Astrocyte (in vitro differentiated cells and primary cell): ENCODE results near the gene HMG20B. TPM values are rescaled to one million over a fixed set of nuclear protein-coding genes. Genes with fewer than 3 reads are reported as not detected.
A peak's percentile ranks its signal among the peaks of the same experiment; 100 is the strongest.

Source experiments
- DNase-seq: peaks from one replicate; pipeline ENCODE4 v3.0.0-alpha.2; 2010; ENCODE audit warnings: low read depth
- FAIRE-seq: peaks from 2 replicates; lab custom pipeline; 2011; peaks lifted over from hg19 to GRCh38; lab: Jason Lieb, UNC
- H2AFZ ChIP-seq: 2 replicates; pipeline ENCODE4 v1.6.0; 2012; ENCODE audit warnings: low read depth, low read length, inconsistent platforms
- H3K27ac ChIP-seq: 2 replicates; pipeline ENCODE4 v1.5.1; 2011; ENCODE audit warnings: low read depth, low read length, inconsistent platforms
- H3K27me3 ChIP-seq: 2 replicates; pipeline ENCODE4 v1.6.0; 2011; ENCODE audit warnings: low read length, inconsistent platforms; ENCODE audit not compliant: insufficient read depth
- H3K36me3 ChIP-seq: 2 replicates; pipeline ENCODE4 v1.5.1; 2011; ENCODE audit warnings: low read length, inconsistent platforms; ENCODE audit not compliant: insufficient read depth
- H3K4me1 ChIP-seq: 2 replicates; pipeline ENCODE4 v1.5.1; 2011; ENCODE audit warnings: low read length, inconsistent platforms; ENCODE audit not compliant: insufficient read depth
- H3K4me2 ChIP-seq: 2 replicates; pipeline ENCODE4 v1.6.0; 2012; ENCODE audit warnings: low read length, inconsistent platforms
- H3K4me3 ChIP-seq: 2 replicates; pipeline ENCODE4 v1.5.1; 2011; ENCODE audit warnings: low read depth, mild to moderate bottlenecking, low read length, inconsistent platforms; ENCODE audit not compliant: insufficient read depth
- H3K79me2 ChIP-seq: 2 replicates; pipeline ENCODE4 v1.6.0; 2012; ENCODE audit warnings: mild to moderate bottlenecking, low read length, inconsistent platforms; ENCODE audit not compliant: insufficient read depth
- H3K9ac ChIP-seq: 2 replicates; pipeline ENCODE4 v1.6.0; 2012; ENCODE audit warnings: mild to moderate bottlenecking, low read length, inconsistent platforms
- H3K9me3 ChIP-seq: 2 replicates; pipeline ENCODE4 v1.5.1; 2012; ENCODE audit warnings: low read depth, mild to moderate bottlenecking, low read length, inconsistent platforms; ENCODE audit not compliant: insufficient read depth
- H4K20me1 ChIP-seq: 2 replicates; pipeline ENCODE4 v1.6.0; 2012; ENCODE audit warnings: low read length, inconsistent platforms; ENCODE audit not compliant: insufficient read depth
- H3K27ac Mint-ChIP-seq: one replicate; pipeline ENCODE4 v1.8.0; 2021; ENCODE audit warnings: mild to moderate bottlenecking, mixed read lengths; ENCODE audit not compliant: unreplicated experiment
- H3K27me3 Mint-ChIP-seq: one replicate; pipeline ENCODE4 v1.8.0; 2021; ENCODE audit warnings: low read depth, mixed read lengths; ENCODE audit not compliant: unreplicated experiment
- H3K36me3 Mint-ChIP-seq: one replicate; pipeline ENCODE4 v1.8.0; 2021; ENCODE audit warnings: low read depth, mixed read lengths; ENCODE audit not compliant: unreplicated experiment
- H3K4me1 Mint-ChIP-seq: one replicate; pipeline ENCODE4 v1.8.0; 2021; ENCODE audit warnings: low read depth, mixed read lengths; ENCODE audit not compliant: unreplicated experiment
- H3K4me3 Mint-ChIP-seq: one replicate; pipeline ENCODE4 v1.8.0; 2021; ENCODE audit warnings: mild to moderate bottlenecking, moderate library complexity, mixed read lengths; ENCODE audit not compliant: unreplicated experiment
- H3K9me3 Mint-ChIP-seq: one replicate; pipeline ENCODE4 v1.8.0; 2021; ENCODE audit warnings: mild to moderate bottlenecking, mixed read lengths; ENCODE audit not compliant: unreplicated experiment
- EZH2 ChIP-seq: IDR thresholded peaks from 2 replicates; pipeline ENCODE4 v1.6.1; 2012; ENCODE audit warnings: mild to moderate bottlenecking, low read length, inconsistent platforms; ENCODE audit not compliant: insufficient read depth
- total RNA-seq: library from RNA; stranded (reverse); gene quantifications from 2 replicates; pipeline ENCODE4 v1.2.1, GENCODE V29; 2021
- TF ChIP-seq, protein P1 (sequence below): IDR thresholded peaks from 2 replicates; pipeline ENCODE4 v1.5.1; 2011; ENCODE audit warnings: low read depth, mild to moderate bottlenecking, inconsistent platforms, low read length, moderate library complexity; ENCODE audit not compliant: insufficient read depth

The HMG20B gene
- total RNA-seq, 1 donor from 2014 or later: 55.9 TPM

DNA sequence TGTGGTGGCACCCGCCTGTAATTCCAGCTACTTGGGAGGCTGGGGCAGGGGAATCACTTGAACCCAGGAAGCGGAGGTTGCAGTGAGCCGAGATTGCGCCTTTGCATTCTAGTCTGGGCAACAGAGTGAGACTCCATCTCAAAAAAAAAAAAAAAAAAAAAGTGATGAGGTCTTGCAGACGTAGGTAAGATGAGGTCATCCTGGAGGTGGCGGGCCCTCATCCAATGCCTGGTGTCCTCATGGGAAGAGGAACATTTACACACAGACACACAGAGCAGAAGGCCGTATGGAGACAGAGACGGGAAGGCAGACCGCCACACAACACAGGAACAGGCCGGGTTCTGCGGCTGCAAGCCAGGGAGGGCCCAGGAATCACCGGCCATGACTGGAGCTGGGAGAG lies 49.5 kb downstream of the HMG20B start:
- H3K9me3 ChIP-seq: no peaks in the 10 kb centered on the region
- no peak overlapping the region for H3K4me2 ChIP-seq
- H3K79me2 ChIP-seq: peaks cover 37% of the 10 kb centered on the region
- H3K4me3 ChIP-seq: no peak overlapping the region
- Mint-ChIP-seq H3K36me3 (peaks cover 4% of the 10 kb centered on the region), H3K27ac (no peak overlapping the region), H3K4me3 (no peak overlapping the region), H3K27me3 (no peaks in the 10 kb centered on the region), H3K4me1 (peaks cover 4% of the 10 kb centered on the region), H3K9me3 (no peaks in the 10 kb centered on the region)
- no peaks in the 10 kb centered on the region for H3K27me3 ChIP-seq
- H4K20me1 ChIP-seq: peaks cover 31% of the 10 kb centered on the region
- no peak overlapping the region for H2AFZ ChIP-seq
- peaks cover 10% of the 10 kb centered on the region for H3K4me1 ChIP-seq
- FAIRE-seq: no peak
- H3K27ac ChIP-seq: no peak overlapping the region
- TF ChIP-seq, protein P1, sequence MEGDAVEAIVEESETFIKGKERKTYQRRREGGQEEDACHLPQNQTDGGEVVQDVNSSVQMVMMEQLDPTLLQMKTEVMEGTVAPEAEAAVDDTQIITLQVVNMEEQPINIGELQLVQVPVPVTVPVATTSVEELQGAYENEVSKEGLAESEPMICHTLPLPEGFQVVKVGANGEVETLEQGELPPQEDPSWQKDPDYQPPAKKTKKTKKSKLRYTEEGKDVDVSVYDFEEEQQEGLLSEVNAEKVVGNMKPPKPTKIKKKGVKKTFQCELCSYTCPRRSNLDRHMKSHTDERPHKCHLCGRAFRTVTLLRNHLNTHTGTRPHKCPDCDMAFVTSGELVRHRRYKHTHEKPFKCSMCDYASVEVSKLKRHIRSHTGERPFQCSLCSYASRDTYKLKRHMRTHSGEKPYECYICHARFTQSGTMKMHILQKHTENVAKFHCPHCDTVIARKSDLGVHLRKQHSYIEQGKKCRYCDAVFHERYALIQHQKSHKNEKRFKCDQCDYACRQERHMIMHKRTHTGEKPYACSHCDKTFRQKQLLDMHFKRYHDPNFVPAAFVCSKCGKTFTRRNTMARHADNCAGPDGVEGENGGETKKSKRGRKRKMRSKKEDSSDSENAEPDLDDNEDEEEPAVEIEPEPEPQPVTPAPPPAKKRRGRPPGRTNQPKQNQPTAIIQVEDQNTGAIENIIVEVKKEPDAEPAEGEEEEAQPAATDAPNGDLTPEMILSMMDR: no peak
- TF ChIP-seq EZH2: no peak
- DNase-seq: no peak
- no peaks in the 10 kb centered on the region for H3K36me3 ChIP-seq
- no peak overlapping the region for H3K9ac ChIP-seq

DNA sequence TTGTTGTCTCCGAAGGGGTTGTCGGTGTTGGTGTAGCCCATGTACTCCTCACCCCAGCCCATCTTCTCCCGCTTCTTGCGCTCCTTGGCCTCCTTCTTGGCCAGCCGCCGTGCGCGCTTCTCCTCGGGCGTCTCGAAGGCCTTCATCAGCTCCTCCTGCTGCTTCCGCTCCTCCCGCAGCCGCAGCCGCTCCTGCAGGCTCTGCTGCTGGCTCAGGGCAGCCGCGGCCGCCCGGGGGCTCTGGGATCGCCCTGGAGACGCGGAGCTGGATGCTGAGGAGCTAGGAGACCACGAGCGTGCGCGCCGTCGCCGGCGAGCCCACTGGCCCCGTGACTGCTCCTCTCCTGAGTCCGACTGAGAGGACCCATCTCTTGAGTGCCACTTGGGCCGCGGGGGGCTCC lies 51.0 kb downstream of the HMG20B start:
- Mint-ChIP-seq H3K4me3 (no peak overlapping the region), H3K36me3 (peaks cover 3% of the 10 kb centered on the region), H3K9me3 (no peaks in the 10 kb centered on the region), H3K4me1 (peaks cover 4% of the 10 kb centered on the region), H3K27me3 (no peaks in the 10 kb centered on the region), H3K27ac (no peak overlapping the region)
- H3K4me2 ChIP-seq: no peak overlapping the region
- H3K9me3 ChIP-seq: no peaks in the 10 kb centered on the region
- no peaks in the 10 kb centered on the region for H3K27me3 ChIP-seq
- H3K79me2 ChIP-seq: peaks cover 37% of the 10 kb centered on the region
- H3K4me1 ChIP-seq: peaks cover 10% of the 10 kb centered on the region
- no peak overlapping the region for H3K9ac ChIP-seq
- TF ChIP-seq, protein P1: no peak
- no peak for TF ChIP-seq EZH2
- H2AFZ ChIP-seq: no peak overlapping the region
- H3K4me3 ChIP-seq: no peak overlapping the region
- H3K36me3 ChIP-seq: no peaks in the 10 kb centered on the region
- FAIRE-seq: no peak
- no peak for DNase-seq
- H3K27ac ChIP-seq: no peak overlapping the region
- H4K20me1 ChIP-seq: peaks cover 31% of the 10 kb centered on the region

DNA sequence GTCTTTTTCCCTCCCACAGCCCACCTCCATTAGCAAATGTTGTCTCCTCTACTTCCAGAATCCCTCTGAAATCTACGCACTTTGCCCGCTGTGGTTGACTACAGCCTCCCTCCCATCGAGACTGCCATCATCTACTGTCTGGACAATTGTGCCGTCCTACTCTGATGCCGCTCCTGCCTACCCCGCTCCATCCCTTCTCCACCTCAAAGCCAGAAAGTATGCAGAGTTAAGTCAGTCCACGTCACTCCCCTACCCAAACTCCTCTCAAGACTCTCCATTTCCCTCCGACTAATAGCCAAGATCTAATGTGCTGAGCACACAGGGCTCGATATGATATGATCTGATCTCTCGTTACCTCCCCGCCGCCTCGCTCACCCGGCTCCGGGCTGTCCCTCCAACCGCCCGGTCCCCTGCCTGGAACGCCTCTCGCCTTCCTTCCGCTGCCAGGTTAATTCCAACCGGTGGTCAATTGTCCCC lies 53.3 kb downstream of the HMG20B start:
- H3K4me3 Mint-ChIP-seq: peak overlapping the region; percentile 94
- no peaks in the 10 kb centered on the region for H3K27me3 ChIP-seq
- H3K9me3 Mint-ChIP-seq: no peaks in the 10 kb centered on the region
- no peaks in the 10 kb centered on the region for H3K27me3 Mint-ChIP-seq
- no peaks in the 10 kb centered on the region for H3K9me3 ChIP-seq
- FAIRE-seq (no peak), DNase-seq (peak; percentile 10)
- H3K4me2 ChIP-seq: peak overlapping the region; percentile 95
- H3K36me3 Mint-ChIP-seq: peaks cover 4% of the 10 kb centered on the region
- peaks cover 4% of the 10 kb centered on the region for H3K4me1 Mint-ChIP-seq
- peak overlapping the region; percentile 97 for H3K27ac Mint-ChIP-seq
- peaks cover 10% of the 10 kb centered on the region for H3K4me1 ChIP-seq
- TF ChIP-seq, protein P1: no peak
- no peak for TF ChIP-seq EZH2
- H3K79me2 ChIP-seq: peaks cover 37% of the 10 kb centered on the region
- peak overlapping the region; percentile 96 for H3K4me3 ChIP-seq
- H4K20me1 ChIP-seq: peaks cover 31% of the 10 kb centered on the region
- peak overlapping the region; percentile 94 for H3K9ac ChIP-seq
- H2AFZ ChIP-seq: peak overlapping the region; percentile 83
- H3K27ac ChIP-seq: peak overlapping the region; percentile 99
- no peaks in the 10 kb centered on the region for H3K36me3 ChIP-seq
